Stimulated activated CD8-positive, alpha-beta memory T cell treated with anti-CD3 and anti-CD28 coated beads, Interleukin-15, amount 100 ng/mL, for 4 hours (primary cell): ENCODE measurements around the gene C6orf132.
A peak's percentile ranks its signal among the peaks of the same experiment; 100 is the strongest.
"Not testable (repeated sequence)": the region's sequence is repeated elsewhere in the genome, so short reads cannot be mapped to it uniquely, and the experiment has no call there.

Experiments
- DNase-seq, 2 donors: peaks; one replicate each; pipeline ENCODE4 v3.0.0-alpha.2; 2020; ENCODE audit warnings: low read depth in 2 of 2

Gene C6orf132

GRCh38 chr6:42142118-42142835, at the start of gene C6orf132:
Gene C6orf132 (minus strand): TSS chr6:42142620. CDS start chr6:42142444, 176 bp downstream.
- DNase-seq = no peak

GRCh38 chr6:42190554-42191183, 48.2 kb upstream of the C6orf132 start:
- DNase-seq = no peak

GRCh38 chr6:42188406-42188805, 46.0 kb upstream of the C6orf132 start:
- no peak for DNase-seq

- DNase-seq = no peak
Observed at GRCh38 chr6:42185597-42185996, 43.2 kb upstream of the C6orf132 start.

GRCh38 chr6:42184475-42184874, 42.1 kb upstream of the C6orf132 start:
- no peak for DNase-seq

- DNase-seq = no peak
Observed at GRCh38 chr6:42182101-42182500, 39.7 kb upstream of the C6orf132 start.

- DNase-seq = no peak
Observed at GRCh38 chr6:42179945-42180313, 37.5 kb upstream of the C6orf132 start.

- DNase-seq = no peak
Observed at GRCh38 chr6:42179261-42179944, 37.0 kb upstream of the C6orf132 start.

- DNase-seq = no peak
Observed at GRCh38 chr6:42177514-42178364, 35.3 kb upstream of the C6orf132 start.

GRCh38 chr6:42176981-42177380, 34.6 kb upstream of the C6orf132 start:
- no peak for DNase-seq

GRCh38 chr6:42175860-42176259, 33.4 kb upstream of the C6orf132 start:
- no peak for DNase-seq

- DNase-seq = no peak
Observed at GRCh38 chr6:42173101-42173500, 30.7 kb upstream of the C6orf132 start, which contains the start of gene GUCA1A. Gene GUCA1A (plus strand): TSS chr6:42173364. CDS start chr6:42173614, 250 bp downstream.

GRCh38 chr6:42171813-42172581, 29.6 kb upstream of the C6orf132 start:
- no peak for DNase-seq

GRCh38 chr6:42169780-42170179, 27.4 kb upstream of the C6orf132 start:
- not testable (repeated sequence) for DNase-seq

GRCh38 chr6:42168650-42169049, 26.2 kb upstream of the C6orf132 start:
- DNase-seq = no peak

GRCh38 chr6:42166444-42167141, 24.2 kb upstream of the C6orf132 start:
- peak; percentile 24 to 50 for DNase-seq

- no peak for DNase-seq
Observed at GRCh38 chr6:42165016-42165415, 22.6 kb upstream of the C6orf132 start.

GRCh38 chr6:42163981-42164380, 21.6 kb upstream of the C6orf132 start:
- no peak for DNase-seq

- DNase-seq = no peak
Observed at GRCh38 chr6:42162812-42163211, 20.4 kb upstream of the C6orf132 start.

GRCh38 chr6:42162384-42162783, 20.0 kb upstream of the C6orf132 start:
- no peak for DNase-seq
